HG03521 (cell line): ENCODE results near the gene TM4SF1.

Experiments
- ATAC-seq: cut with Tn5 transposase; IDR thresholded peaks from one replicate; pipeline ENCODE4 v1.9.1; 2021; ENCODE audit warnings: mild to moderate bottlenecking, moderate library complexity; ENCODE audit not compliant: unreplicated experiment

TM4SF1 gene, protein sequence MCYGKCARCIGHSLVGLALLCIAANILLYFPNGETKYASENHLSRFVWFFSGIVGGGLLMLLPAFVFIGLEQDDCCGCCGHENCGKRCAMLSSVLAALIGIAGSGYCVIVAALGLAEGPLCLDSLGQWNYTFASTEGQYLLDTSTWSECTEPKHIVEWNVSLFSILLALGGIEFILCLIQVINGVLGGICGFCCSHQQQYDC

GRCh38 chr3:149377408-149378364 is at the start of gene TM4SF1:
TM4SF1 (minus strand) TSS chr3:149377649; CDS start chr3:149377547, 102 bp downstream.
- ATAC-seq: no peak

DNA sequence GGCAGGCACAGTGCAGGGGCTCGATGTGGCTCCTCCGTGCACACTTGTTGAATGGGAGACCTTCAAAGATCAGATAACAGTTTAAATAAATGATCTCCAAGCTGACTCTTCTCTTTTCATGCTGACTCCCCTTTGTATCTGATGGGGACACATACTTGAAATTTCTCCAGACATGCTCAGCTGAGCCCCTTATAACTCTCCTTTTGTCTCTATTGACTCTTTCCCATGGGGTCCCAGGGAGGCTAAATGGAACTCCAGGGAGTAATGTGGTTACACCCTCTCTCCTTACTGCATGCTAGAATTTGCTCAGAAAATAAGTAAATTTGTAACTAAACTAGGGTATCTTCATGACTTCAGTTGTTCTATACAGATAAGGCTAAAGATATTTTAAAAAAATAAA is 48.9 kb upstream of the TM4SF1 start:
- ATAC-seq: no peak

- ATAC-seq: no peak
These were observed 47.5 kb upstream of the TM4SF1 start for GRCh38 chr3:149424918-149425317.

DNA sequence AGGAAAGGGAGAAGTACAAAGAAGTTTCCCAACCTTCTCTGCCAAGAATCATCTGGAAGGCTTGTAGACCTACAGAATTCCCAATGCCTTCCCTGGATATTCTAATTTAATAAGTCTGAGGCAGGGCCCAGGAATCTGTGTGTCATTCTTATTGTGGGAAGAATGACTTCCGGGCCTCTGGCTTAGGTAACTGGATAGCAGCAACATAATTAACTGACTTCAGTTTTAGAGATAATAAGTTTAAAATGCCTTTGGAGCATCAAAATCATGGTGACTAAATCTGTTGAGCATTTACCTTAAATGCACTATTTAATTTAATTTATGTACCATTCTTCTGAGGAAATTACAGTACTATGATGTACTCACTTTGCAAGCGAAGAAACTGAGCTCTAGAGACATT is 44.3 kb upstream of the TM4SF1 start:
- ATAC-seq: no peak

GRCh38 chr3:149419816-149420215 is 42.4 kb upstream of the TM4SF1 start:
- ATAC-seq: no peak

DNA sequence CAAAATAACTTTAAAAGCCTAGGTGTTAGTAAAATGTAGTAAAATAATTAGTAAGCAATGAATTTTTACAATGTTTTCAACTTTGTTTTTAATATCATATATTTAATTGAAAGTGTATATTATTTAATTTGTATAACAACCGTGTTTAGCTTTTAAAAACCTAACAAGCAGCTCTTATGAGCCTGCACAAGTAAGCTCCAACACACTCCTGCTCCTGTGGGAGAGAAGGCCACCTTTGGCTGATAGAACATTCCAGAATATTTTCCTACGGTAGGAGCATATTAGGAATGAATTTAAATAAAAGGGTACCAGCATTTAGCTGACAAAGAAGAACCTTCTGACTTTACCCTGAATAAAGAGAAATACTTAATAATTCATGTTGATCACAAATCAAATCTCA is 40.3 kb upstream of the TM4SF1 start:
- ATAC-seq: no peak

DNA sequence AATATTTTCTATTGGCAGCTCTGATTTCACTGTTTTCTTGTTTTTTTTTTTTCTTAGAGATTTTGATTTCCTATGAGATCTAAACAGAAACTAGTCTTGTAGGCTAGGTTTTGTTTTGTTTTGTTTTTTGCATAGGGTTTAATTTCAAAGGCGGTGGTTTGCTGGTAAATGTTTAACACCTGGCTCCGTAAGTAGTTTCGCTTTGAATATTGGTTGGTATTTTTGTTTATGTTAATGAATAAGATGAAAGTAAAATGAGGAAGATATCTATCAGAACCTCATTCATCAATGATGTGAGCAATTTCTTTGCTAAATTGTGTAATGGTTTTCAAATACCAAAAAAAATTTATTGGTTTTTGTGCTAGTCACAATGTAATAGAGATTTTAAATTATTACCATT is 39.7 kb upstream of the TM4SF1 start:
- peak; percentile 82 for ATAC-seq

- ATAC-seq: no peak
These were observed 38.0 kb upstream of the TM4SF1 start for GRCh38 chr3:149415484-149415883.

GRCh38 chr3:149414557-149415231 is 37.2 kb upstream of the TM4SF1 start:
- ATAC-seq: no peak

- no peak for ATAC-seq
These were observed 34.1 kb upstream of the TM4SF1 start for GRCh38 chr3:149411583-149411982.

DNA sequence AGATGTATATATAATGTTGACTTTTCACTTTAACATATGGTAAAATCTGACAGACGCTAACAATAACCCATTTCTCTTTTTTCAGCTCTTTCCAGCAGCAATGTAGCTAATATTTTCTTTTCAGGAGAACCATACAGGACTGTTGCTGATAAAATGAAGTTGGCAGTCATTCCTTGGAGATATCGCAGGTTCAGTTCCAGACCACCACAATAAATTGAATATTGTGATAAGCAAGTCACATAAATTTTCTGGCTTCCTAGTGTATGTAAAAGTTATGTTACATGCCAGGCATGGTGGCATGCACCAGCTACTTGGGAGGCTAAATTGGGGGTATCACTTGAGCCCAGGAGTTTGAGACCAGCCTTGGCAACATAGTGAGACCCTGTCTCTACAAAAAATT is 31.9 kb upstream of the TM4SF1 start:
- ATAC-seq: no peak

- ATAC-seq: no peak
These were observed 30.4 kb upstream of the TM4SF1 start for GRCh38 chr3:149407898-149408297.

DNA sequence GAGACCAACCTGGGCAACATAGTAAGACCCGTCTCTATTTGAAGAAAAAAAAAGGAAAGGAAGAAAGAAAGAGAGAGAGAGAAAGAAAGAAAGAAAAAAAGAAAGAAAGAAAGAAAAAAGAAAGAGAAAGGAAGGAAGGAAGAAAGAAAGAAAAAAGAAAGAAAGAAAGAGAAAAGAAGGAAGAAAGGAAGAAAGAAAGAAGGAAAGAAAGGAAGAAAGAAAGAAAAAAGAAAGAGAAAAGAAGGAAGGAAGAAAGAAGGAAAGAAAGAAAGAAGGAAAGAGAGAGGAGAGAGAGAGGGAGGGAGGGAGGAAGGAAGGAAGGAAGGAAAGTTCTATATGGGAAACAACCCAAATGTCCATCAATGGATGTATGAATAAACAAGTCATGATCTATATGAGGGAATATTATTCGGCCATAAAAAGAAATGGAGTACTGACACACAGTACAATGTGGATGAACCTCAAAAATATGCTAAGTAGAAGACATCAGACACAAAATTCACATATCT is 28.8 kb upstream of the TM4SF1 start:
- no peak for ATAC-seq

GRCh38 chr3:149403443-149403842 is 26.0 kb upstream of the TM4SF1 start:
- no peak for ATAC-seq

DNA sequence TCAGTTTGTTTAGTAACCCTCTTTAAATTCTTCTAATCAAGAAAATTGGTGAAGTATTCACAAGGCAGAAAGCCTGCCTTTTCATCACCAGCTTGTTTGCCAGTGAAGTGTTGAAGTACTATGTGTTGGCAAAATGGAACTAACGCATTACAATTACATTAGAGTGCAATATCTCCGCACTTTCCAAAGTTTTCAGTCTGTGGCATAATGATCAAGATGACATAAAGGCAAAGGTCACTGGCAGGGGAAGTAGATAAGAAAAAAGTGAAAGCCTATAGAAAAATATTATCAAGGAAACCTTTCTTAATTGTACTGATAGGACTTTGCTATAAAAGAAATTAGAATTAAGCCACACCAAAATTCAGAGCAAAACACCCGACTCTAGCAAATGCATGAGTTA is 25.0 kb upstream of the TM4SF1 start:
- no peak for ATAC-seq

DNA sequence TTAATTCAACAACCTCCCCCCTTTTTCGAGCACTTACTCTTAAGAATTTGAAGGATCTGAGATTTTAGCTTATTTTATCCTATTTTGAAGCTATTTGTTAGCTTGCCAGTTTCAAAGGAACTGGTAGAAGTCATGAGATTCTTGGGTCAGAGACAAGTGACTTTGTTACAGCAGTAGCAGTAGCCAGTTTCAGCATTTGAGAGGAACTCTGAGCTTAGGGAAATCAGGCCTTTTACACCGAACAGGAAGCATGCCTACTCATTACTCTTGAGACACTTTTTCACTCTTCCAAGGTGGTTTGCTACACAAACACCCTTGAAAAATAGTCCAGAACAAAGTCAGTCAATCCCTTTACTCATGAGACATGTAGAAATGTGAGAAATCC is 24.5 kb upstream of the TM4SF1 start:
- no peak for ATAC-seq

- ATAC-seq: no peak
These were observed 23.9 kb upstream of the TM4SF1 start for GRCh38 chr3:149401212-149401925.

DNA sequence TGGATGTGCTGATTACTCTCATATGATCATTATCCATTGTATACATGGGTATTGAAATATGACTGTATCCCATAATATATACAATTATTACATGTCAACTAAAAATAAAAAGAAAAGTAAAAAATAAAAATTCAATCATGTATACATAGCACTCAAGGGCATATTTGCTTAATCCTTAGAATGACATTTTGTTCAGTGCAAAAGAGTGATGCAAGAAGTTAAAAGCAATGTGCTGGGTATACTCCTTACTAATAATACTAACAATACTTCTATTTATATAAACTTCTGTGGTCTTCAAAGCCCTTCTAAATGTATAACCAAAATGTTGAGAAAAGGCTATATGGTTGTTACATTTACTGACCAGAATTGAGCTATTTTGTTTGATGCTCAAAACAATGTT is 23.2 kb upstream of the TM4SF1 start:
- ATAC-seq: no peak

GRCh38 chr3:149398296-149398695 is 20.8 kb upstream of the TM4SF1 start:
- no peak for ATAC-seq

- ATAC-seq: no peak
These were observed 20.1 kb upstream of the TM4SF1 start for GRCh38 chr3:149397528-149397927.

GRCh38 chr3:149396476-149396875 is 19.0 kb upstream of the TM4SF1 start:
- no peak for ATAC-seq
